Stimulated activated CD4-positive, alpha-beta T cell treated with anti-CD3 and anti-CD28 coated beads, Interleukin-2, amount 100 ng/mL, for 48 hours (primary cell): ENCODE results near the gene CTU1.

Experiments
- DNase-seq, 2 donors: peaks; one replicate each; pipeline ENCODE4 v3.0.0-alpha.2; 2020

The CTU1 gene

DNA sequence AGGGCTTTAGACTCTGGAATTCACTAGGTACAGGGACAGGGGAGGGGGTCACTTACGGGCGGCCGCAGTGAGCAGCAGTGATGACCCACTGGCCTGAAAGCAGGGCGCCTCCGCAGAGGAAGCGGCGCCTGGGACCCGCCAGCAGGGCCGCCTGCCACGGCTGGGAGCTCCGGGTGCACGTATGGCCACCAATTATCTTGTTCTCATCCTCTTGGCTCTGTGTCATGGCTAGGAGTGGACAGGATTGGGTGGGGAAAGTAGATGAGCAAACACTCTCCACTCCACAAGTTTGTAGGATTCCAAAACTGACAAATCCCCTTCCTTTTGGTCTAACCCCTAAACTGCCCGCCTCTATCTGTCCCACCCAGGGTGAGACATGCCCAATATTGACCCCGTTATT, 26.7 kb downstream of the CTU1 start:
- no peak for DNase-seq

DNA sequence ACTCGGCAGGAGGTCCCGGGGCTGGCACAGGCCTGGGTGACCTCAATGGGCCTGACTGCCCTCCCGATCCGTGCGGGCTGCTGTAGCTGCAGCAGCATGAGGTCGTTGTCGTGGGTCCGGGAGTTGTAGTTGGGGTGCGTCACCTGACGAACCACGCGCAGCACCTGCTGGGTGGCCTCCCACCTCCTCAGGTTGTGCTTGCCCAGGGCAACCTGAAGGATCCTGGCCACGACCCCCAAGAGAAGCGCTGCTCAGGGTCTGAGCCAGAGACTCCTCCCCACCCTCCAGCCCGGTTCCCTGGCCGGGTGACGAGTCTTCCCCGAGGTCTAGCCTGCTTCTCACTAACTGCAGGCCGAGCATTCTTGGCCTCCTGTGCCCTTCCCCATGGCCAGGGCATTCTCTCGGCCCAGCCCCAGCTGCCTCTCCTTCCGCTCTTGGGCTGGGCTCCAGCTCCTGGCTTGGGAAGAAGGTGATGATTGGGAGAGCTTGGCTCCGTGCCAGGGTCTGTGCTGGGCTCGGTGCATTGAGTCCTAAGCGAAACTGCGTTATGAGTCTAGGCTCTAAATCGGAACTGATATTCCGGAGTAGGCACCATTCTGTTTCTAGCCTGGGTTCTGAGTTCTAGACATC, 28.6 kb downstream of the CTU1 start:
- no peak for DNase-seq

GRCh38 chr19:51078731-51079130, 29.5 kb downstream of the CTU1 start:
- no peak for DNase-seq

- no peak for DNase-seq
These were observed 30.1 kb downstream of the CTU1 start for GRCh38 chr19:51078104-51078503.

- no peak for DNase-seq
These were observed 31.5 kb downstream of the CTU1 start for GRCh38 chr19:51076631-51077213.

GRCh38 chr19:51075998-51076397, 32.2 kb downstream of the CTU1 start:
- no peak for DNase-seq

DNA sequence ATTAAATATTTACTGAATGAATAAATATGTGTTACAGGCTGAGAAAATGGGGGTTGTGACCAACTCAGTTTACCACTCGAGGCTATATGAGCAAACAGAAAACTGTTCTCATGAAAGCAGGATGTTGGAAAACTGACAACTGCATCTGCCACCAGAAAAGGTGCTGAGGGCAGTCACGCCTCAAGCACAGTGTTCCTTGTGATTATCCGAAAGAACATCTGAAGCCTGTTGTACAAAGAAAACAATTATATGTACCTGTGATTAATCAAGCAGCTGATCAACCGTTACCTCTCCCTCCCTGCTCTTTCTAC, 37.2 kb downstream of the CTU1 start:
- DNase-seq: no peak

DNA sequence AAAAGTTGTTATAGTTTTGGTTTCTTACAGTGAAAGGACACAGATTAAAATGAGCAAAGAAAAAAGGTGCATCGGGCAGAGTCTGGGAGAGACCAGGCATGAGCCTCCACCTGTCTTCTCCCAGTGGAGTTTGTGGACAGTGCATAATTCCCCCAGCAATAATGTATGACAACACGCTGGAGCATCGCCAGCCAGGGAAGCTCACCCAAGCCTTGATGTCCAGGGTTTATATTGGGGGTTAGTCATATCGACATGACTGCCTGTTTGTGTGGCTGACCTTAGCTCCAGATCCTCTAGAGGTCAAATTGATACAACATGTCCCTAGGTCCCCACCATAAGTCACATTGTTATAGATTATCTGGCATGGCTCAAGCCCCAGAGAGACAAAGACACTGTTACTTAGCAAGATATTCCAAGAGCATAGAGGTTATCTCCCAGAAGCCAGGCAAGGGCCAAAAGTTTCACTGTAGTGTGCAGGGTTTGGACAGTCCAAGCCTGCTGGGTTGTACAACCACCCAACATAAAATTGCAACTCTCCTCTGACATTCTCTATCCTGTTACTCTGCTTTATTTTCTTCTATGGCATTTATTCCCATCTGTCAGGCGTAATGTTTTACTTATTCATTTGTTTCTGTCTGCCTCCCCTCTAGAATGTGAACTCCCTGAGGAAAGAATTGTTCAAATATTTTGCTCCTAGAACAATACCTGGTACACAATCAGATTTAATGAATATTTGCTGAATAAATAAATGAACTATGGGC, 37.7 kb downstream of the CTU1 start:
- DNase-seq: no peak

GRCh38 chr19:51066393-51067186, 41.6 kb downstream of the CTU1 start:
- DNase-seq: no peak

DNA sequence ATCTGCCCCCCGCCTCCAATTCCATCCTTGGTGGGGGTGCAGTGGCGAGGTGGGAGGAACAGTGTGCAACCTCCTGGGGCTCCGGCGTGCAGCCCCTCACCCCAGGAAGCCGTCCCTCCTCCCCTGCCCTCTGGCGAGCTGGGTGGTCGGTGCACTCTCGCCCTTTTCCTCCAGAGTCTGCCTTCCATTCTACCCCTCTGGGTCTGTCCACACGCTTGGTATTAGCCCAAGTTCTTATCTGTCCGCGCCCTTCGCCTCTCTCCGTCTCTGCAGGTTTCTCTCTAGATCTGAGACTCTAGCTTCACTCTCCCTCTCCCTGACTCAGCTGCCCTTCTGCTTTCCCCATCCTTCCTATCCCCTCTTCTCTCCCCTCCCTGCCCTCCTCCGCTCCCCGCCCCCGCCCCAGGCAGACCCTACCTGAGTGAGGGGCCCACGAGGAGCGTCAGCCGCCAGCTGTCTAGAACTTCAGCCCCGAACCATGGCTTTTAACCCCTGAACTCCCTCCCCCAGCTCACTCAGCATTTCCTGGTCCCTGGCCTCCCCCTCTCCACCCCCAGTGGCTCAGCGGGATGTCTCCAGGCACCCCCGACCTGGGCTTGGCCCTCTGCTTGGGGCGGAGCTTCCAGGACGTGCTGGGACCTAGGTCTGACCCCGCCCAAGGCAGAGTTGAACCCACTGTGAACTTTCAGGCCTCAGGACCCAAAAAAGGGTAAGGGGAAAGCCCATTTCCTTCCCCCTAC, 42.8 kb downstream of the CTU1 start:
- no peak for DNase-seq

DNA sequence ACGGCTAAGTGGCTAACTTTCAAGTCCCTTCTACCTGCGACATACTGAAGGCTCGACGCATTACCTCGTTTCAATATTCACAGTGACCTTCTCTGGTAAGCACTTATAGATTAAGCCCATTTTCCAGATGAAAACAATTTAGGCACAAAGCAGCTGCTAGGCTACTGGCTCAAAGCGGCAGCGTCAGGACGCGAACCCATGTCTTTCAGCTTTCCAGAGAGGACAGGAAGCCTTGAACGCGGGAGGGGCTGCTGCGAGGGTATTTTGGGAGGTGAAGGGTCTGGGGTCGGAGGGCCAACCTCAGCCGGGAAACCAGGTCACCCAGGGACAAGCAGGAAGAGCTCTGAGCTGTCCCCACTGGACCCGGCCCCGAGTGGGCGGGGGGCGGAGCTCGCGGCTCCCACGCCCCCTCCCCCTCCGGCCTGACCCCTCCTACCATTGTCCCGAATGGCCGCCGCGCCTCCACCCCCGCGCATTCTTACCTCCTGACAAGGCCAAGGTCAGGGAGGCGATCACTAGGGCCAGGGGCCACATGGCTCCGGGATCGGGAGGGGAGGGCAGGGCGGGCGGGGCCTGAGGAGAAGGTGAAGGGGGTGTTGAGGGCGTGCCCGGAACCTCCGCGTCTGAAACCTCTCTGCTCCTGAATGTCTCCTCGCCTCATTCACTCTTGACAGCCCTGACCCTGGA, 43.5 kb downstream of the CTU1 start, which contains the start of gene KLK13:
KLK13 (minus strand) TSS at position 559 of the 687 bp plus-strand sequence; CDS start at position 534, 25 bp downstream.
- no peak for DNase-seq

DNA sequence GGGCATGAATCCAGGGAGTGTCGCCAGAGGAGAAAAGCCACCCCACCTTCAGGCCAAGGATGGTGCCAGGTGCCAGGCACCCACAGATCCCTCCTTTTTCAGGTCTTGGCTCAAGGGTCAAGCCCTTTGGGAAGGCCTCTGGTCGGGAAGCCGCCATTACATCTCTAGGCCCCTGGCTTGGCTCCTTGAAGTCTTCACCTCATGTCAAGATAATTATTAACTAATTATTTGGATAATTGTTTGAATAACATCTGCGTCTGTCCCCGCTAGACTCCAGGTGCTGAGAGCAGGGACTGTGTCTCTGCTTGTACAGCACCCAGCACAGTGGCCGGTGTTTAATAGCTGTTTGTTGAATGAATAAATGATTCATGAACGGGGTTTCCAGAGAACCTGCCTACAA, 44.5 kb downstream of the CTU1 start:
- no peak for DNase-seq

GRCh38 chr19:51060973-51061372, 47.2 kb downstream of the CTU1 start:
- DNase-seq: no peak

DNA sequence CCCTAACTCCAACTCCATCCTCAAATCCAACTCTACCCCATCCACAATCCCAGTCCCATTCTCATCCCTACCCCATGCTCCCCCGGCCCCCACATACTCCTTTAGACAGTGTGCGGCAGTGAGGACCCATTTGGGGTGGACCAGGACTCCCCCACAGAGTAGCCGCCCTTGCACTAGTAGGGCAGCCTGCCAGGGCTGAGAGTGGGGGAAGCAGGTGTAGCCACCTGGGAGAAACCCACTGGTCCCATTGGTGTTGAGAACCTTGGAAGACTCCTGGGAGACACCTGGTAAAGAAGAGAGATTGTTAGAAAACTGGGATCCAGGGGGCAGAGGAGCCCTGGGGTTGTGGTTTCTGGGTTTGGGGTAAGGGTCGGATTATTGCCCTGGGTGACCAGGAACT, 47.9 kb downstream of the CTU1 start:
- no peak for DNase-seq

DNA sequence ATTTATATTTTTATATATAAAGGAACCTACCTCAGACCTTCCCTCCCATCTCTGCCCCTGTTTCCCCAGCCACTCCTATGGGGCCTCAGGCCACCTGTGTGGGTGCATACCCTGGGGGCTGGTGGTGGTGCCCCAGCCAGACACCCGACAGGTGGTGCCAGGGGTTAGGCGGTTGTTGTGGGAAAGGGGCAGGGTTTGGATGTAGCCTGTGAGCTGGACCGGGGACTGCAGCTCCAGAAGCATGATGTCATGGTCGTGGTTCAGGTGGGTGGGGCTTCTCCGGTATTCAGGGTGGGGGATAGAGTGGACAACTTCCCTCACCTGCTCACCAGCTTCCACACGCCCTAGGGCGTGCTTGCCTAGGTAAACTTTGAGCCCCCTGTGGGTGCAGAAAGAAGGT, 48.5 kb downstream of the CTU1 start:
- no peak for DNase-seq

GRCh38 chr19:51055866-51056265, 52.3 kb downstream of the CTU1 start:
- no peak for DNase-seq
